Measurements from ENCODE around the gene EVC2.

Gene EVC2

DNA sequence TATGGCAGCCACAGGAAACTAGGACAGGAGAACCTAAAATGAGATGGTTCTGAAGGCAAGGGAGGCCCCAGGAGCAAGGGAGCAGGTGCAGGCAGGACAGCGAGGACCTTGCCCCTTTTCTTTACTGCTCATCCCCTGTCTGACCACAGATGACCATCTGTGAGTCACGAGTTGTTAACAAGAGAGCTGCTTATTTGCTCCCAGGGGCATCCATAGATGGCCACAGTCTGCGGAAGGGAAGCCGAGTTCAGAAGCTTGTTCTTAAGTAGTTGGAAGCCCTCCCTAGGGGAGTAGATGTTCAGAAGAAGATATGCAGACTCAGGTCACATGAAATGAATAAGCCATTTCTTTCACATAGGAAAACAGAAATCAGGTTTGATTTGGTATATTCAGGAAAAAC lies 69.4 kb downstream of the EVC2 start:
- Histone ChIP-seq H3K9ac (ENCODE audit: low read length) (no peak overlapping the region), H4K20me1 (ENCODE audit: insufficient read depth, low read length) (0 out of 2 replicates have a peak, but pooled peaks cover 5% of the 10 kb centered on the region), H3K27me3 (ENCODE audit: low read depth, low read length) (no peaks in the 10 kb centered on the region), H3K79me2 (ENCODE audit: low read length) (no peaks in the 10 kb centered on the region), H3K4me1 (ENCODE audit: low read length) (0 out of 2 replicates have a peak, but pooled peaks cover 5% of the 10 kb centered on the region), H3K9me3 (ENCODE audit: insufficient read depth, low read length) (no peaks in the 10 kb centered on the region), H3K27ac (ENCODE audit: low read length) (no peak overlapping the region), H2AFZ (ENCODE audit: low read depth, low read length) (no peak overlapping the region), H3K36me3 (replicated peaks; ENCODE audit: low read depth, low read length) (peaks cover 22% of the 10 kb centered on the region), H3K4me2 (ENCODE audit: low read length) (no peak overlapping the region), H3K4me3 (ENCODE audit: low read length) (no peak overlapping the region)
- TF ChIP-seq EZH2phosphoT487 (IDR thresholded peaks at IDR 0.05; ENCODE audit: low read depth), result no peak
- TF ChIP-seq, protein P1, sequence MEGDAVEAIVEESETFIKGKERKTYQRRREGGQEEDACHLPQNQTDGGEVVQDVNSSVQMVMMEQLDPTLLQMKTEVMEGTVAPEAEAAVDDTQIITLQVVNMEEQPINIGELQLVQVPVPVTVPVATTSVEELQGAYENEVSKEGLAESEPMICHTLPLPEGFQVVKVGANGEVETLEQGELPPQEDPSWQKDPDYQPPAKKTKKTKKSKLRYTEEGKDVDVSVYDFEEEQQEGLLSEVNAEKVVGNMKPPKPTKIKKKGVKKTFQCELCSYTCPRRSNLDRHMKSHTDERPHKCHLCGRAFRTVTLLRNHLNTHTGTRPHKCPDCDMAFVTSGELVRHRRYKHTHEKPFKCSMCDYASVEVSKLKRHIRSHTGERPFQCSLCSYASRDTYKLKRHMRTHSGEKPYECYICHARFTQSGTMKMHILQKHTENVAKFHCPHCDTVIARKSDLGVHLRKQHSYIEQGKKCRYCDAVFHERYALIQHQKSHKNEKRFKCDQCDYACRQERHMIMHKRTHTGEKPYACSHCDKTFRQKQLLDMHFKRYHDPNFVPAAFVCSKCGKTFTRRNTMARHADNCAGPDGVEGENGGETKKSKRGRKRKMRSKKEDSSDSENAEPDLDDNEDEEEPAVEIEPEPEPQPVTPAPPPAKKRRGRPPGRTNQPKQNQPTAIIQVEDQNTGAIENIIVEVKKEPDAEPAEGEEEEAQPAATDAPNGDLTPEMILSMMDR (IDR thresholded peaks at IDR 0.05; ENCODE audit: low read depth, low read length), result no peak

DNA sequence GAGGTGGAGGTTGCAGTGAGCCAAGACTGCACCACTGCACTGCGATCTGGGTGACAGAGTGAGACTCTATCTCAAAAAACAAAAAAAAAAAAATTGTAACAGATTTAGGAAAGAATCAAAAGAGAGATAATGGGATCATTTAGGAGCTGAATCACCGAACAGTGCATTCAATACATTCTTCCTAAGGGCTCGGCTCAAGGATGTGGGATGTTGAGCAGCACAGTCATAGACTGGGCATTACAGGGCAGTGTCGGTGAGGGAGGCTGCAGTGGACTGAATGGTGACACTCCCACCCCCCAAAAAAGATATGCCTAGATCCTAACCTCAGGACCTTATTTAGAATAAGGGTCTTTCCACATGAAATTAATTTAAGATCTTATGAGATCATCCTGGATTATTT lies 70.0 kb downstream of the EVC2 start:
- Histone ChIP-seq H3K4me1 (ENCODE audit: low read length) (0 out of 2 replicates have a peak, but pooled peaks cover 5% of the 10 kb centered on the region), H3K79me2 (ENCODE audit: low read length) (no peaks in the 10 kb centered on the region), H3K4me3 (ENCODE audit: low read length) (no peak overlapping the region), H3K9ac (ENCODE audit: low read length) (no peak overlapping the region), H3K27me3 (ENCODE audit: low read depth, low read length) (no peaks in the 10 kb centered on the region), H3K36me3 (replicated peaks; ENCODE audit: low read depth, low read length) (peaks cover 24% of the 10 kb centered on the region), H3K4me2 (ENCODE audit: low read length) (no peak overlapping the region), H4K20me1 (ENCODE audit: insufficient read depth, low read length) (0 out of 2 replicates have a peak, but pooled peaks cover 5% of the 10 kb centered on the region), H3K27ac (ENCODE audit: low read length) (no peak overlapping the region), H3K9me3 (ENCODE audit: insufficient read depth, low read length) (no peaks in the 10 kb centered on the region), H2AFZ (ENCODE audit: low read depth, low read length) (no peak overlapping the region)
- TF ChIP-seq, protein P1 (IDR thresholded peaks at IDR 0.05; ENCODE audit: low read depth, low read length), result no peak
- no peak for TF ChIP-seq EZH2phosphoT487 (IDR thresholded peaks at IDR 0.05; ENCODE audit: low read depth)

DNA sequence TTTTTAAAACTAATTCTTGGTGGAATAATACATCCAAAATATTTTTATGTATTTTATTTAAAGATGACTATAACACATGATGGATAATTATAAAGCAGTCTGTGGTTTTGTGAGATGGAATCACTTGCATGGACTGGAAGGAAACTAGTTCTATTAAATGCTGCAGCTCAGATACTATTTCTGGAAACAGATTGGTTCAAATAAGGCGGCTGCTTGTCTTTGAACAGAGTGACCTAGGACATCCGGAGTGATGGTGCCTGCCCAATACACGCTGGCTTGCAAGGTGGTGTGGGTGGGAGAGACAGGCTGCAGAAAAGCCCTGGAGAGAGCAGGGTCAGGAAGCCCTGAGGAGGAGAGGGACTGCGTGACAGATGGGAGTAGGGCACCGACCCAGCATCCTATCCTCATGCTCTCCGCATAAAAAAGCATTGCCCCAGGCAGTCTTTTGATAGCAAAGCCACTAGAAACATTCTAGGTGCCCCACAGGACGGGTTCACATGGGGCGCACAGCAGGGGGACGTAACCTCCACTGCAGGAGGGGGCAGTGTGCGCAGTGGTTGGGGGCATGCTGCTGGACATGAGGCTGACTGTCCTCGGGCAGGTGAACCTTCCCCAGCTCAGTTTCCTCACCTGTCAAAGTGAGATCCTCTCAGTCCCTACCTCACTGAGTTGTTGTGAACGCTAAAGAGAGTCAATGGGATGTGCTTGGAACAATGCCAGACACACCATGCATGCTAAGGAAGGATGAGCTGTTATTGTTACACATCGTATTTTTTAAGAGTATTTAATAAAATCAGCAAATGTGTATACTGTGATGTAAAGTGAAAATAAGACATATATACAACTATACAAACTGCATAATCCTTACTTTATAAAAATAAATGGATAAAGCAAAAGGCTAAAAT lies 71.3 kb downstream of the EVC2 start:
- no peak overlapping the region for H3K27ac ChIP-seq (ENCODE audit: low read length)
- no peak overlapping the region for H3K4me3 ChIP-seq (ENCODE audit: low read length)
- peaks cover 12% of the 10 kb centered on the region for H3K4me1 ChIP-seq (ENCODE audit: low read length)
- H3K36me3 ChIP-seq (replicated peaks; ENCODE audit: low read depth, low read length), result peaks cover 31% of the 10 kb centered on the region
- no peak overlapping the region for H2AFZ ChIP-seq (ENCODE audit: low read depth, low read length)
- no peaks in the 10 kb centered on the region for H3K9me3 ChIP-seq (ENCODE audit: insufficient read depth, low read length)
- H3K4me2 ChIP-seq (ENCODE audit: low read length), result no peak overlapping the region
- TF ChIP-seq, protein P1 (IDR thresholded peaks at IDR 0.05; ENCODE audit: low read depth, low read length), result no peak
- no peak for TF ChIP-seq EZH2phosphoT487 (IDR thresholded peaks at IDR 0.05; ENCODE audit: low read depth)
- H3K27me3 ChIP-seq (ENCODE audit: low read depth, low read length), result no peaks in the 10 kb centered on the region
- H4K20me1 ChIP-seq (ENCODE audit: insufficient read depth, low read length), result peaks cover 10% of the 10 kb centered on the region
- H3K9ac ChIP-seq (ENCODE audit: low read length), result no peak overlapping the region
- H3K79me2 ChIP-seq (ENCODE audit: low read length), result no peaks in the 10 kb centered on the region

DNA sequence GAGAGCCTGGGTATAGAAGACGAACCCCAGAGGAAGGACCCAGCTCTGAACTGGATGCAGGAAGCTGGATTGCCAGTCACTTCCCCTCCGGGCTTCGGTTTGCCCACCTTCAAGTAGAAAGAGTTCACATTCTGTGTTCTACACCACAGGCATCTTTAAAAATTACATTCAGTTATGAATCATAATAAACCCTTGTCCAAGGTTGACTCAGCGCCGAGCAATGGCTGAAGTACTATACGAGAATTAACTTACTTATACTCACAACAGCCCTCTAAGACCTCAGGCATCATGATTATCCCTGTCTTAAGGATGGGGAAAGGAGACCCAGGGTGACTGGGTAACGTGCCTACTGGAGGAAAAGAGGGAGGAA lies 72.5 kb downstream of the EVC2 start:
- TF ChIP-seq, protein P1 (IDR thresholded peaks at IDR 0.05; ENCODE audit: low read depth, low read length), result no peak
- TF ChIP-seq EZH2phosphoT487 (IDR thresholded peaks at IDR 0.05; ENCODE audit: low read depth), result no peak
- peaks cover 24% of the 10 kb centered on the region for H3K4me1 ChIP-seq (ENCODE audit: low read length)
- no peak overlapping the region for H3K27ac ChIP-seq (ENCODE audit: low read length)
- no peaks in the 10 kb centered on the region for H3K9me3 ChIP-seq (ENCODE audit: insufficient read depth, low read length)
- no peak overlapping the region for H3K9ac ChIP-seq (ENCODE audit: low read length)
- H3K27me3 ChIP-seq (ENCODE audit: low read depth, low read length), result no peaks in the 10 kb centered on the region
- no peaks in the 10 kb centered on the region for H3K79me2 ChIP-seq (ENCODE audit: low read length)
- H2AFZ ChIP-seq (ENCODE audit: low read depth, low read length), result no peak overlapping the region
- peaks cover 28% of the 10 kb centered on the region for H3K36me3 ChIP-seq (replicated peaks; ENCODE audit: low read depth, low read length)
- no peak overlapping the region for H3K4me2 ChIP-seq (ENCODE audit: low read length)
- peaks cover 22% of the 10 kb centered on the region for H4K20me1 ChIP-seq (ENCODE audit: insufficient read depth, low read length)
- no peak overlapping the region for H3K4me3 ChIP-seq (ENCODE audit: low read length)

Data from OCI-LY3 (cell line).